Measurements from ENCODE around the gene LRMDA. TPM values are rescaled to one million over a fixed set of nuclear protein-coding genes. Genes with fewer than 3 reads are reported as not detected.

Gene LRMDA
- polyA plus RNA-seq, 3 donors, result 39.8 to 59.6 (median 56.4) TPM

GRCh38 chr10:76119515-76119914, 688.1 kb downstream of the LRMDA start:
- no peaks in the 10 kb centered on the region for H3K9me3 Mint-ChIP-seq
- H3K4me2 ChIP-seq (replicated peaks; ENCODE audit: extremely low read depth, low read length, poor library complexity, severe bottlenecking), result no peak overlapping the region
- H3K9me3 ChIP-seq (replicated peaks in 1 of 2; ENCODE audit: control insufficient read depth in 1 of 2, insufficient read depth in 1 of 2, low read length in 2 of 2), result no peaks in the 10 kb centered on the region
- no peak for DNase-seq
- no peak overlapping the region for H2AFZ ChIP-seq (ENCODE audit: insufficient read depth, low read depth, low read length, poor library complexity, severe bottlenecking)
- H3K4me1 Mint-ChIP-seq, result no peaks in the 10 kb centered on the region
- H3K4me3 Mint-ChIP-seq, result no peak overlapping the region
- H3K27ac ChIP-seq (ENCODE audit: low read depth in 1 of 2, low read length in 2 of 2), result no peak overlapping the region
- no peaks in the 10 kb centered on the region for H3K36me3 ChIP-seq (replicated peaks in 1 of 2; ENCODE audit: control insufficient read depth in 1 of 2, insufficient read depth in 2 of 2, low read length in 2 of 2)
- H3K27me3 Mint-ChIP-seq (ENCODE audit: low read depth in 3 of 3), result no peaks in the 10 kb centered on the region
- intact Hi-C loops (cut with micrococcal nuclease), result no loop called here
- no peaks in the 10 kb centered on the region for H3K27me3 ChIP-seq (ENCODE audit: control insufficient read depth in 2 of 2, insufficient read depth in 2 of 2, low read length in 2 of 2)
- H3K27ac Mint-ChIP-seq, result no peak overlapping the region
- peaks cover 0 to 6% of the 10 kb centered on the region in 2 donors for H3K36me3 Mint-ChIP-seq
- H3K4me1 ChIP-seq (ENCODE audit: control insufficient read depth in 1 of 2, insufficient read depth in 2 of 2, low read length in 2 of 2), result no peaks in the 10 kb centered on the region
- no peak for TF ChIP-seq CTCF (IDR thresholded peaks at IDR 0.05)
- no peak overlapping the region for H3K4me3 ChIP-seq (replicated peaks in 1 of 3; ENCODE audit: low read depth in 2 of 3, low read length in 3 of 3)
- no peak overlapping the region for H3K9ac ChIP-seq (ENCODE audit: insufficient read depth, low read length, poor library complexity, severe bottlenecking)
- no peaks in the 10 kb centered on the region for H3K79me2 ChIP-seq (ENCODE audit: insufficient read depth, low read length)
- WGBS (ENCODE audit: insufficient coverage), result no CpG with 5 or more reads among the region's 1 CpG
- H4K20me1 ChIP-seq (ENCODE audit: insufficient read depth, low read length), result no peaks in the 10 kb centered on the region

- H3K36me3 ChIP-seq (replicated peaks in 1 of 2; ENCODE audit: control insufficient read depth in 1 of 2, insufficient read depth in 2 of 2, low read length in 2 of 2), result no peaks in the 10 kb centered on the region
- Mint-ChIP-seq H3K36me3 (peaks cover 0 to 4% of the 10 kb centered on the region in 2 donors), H3K27ac (no peak overlapping the region), H3K4me3 (no peak overlapping the region), H3K4me1 (peaks cover 14% of the 10 kb centered on the region), H3K27me3 (ENCODE audit: low read depth in 3 of 3) (peaks cover 0 to 1% (median 0%) of the 10 kb centered on the region in 3 donors), H3K9me3 (peaks cover 0 to 1% (median 0%) of the 10 kb centered on the region in 7 donors)
- whole genome bisulfite sequencing (ENCODE audit: insufficient coverage), result 90% methylated on average over 2 of the region's 4 CpGs
- no peak for TF ChIP-seq CTCF (IDR thresholded peaks at IDR 0.05)
- H4K20me1 ChIP-seq (ENCODE audit: insufficient read depth, low read length), result no peaks in the 10 kb centered on the region
- no peaks in the 10 kb centered on the region for H3K79me2 ChIP-seq (ENCODE audit: insufficient read depth, low read length)
- no peak overlapping the region for H3K27ac ChIP-seq (ENCODE audit: low read depth in 1 of 2, low read length in 2 of 2)
- DNase-seq, result no peak
- no peak overlapping the region for H3K4me3 ChIP-seq (replicated peaks in 1 of 3; ENCODE audit: low read depth in 2 of 3, low read length in 3 of 3)
- H3K27me3 ChIP-seq (ENCODE audit: control insufficient read depth in 2 of 2, insufficient read depth in 2 of 2, low read length in 2 of 2), result no peaks in the 10 kb centered on the region
- no peaks in the 10 kb centered on the region for H3K9me3 ChIP-seq (replicated peaks in 1 of 2; ENCODE audit: control insufficient read depth in 1 of 2, insufficient read depth in 1 of 2, low read length in 2 of 2)
- H2AFZ ChIP-seq (ENCODE audit: insufficient read depth, low read depth, low read length, poor library complexity, severe bottlenecking), result no peak overlapping the region
- H3K4me1 ChIP-seq (ENCODE audit: control insufficient read depth in 1 of 2, insufficient read depth in 2 of 2, low read length in 2 of 2), result peaks cover 6% of the 10 kb centered on the region in 2 donors
- intact Hi-C loops (cut with micrococcal nuclease), result no loop called here
- no peak overlapping the region for H3K9ac ChIP-seq (ENCODE audit: insufficient read depth, low read length, poor library complexity, severe bottlenecking)
- H3K4me2 ChIP-seq (replicated peaks; ENCODE audit: extremely low read depth, low read length, poor library complexity, severe bottlenecking), result no peak overlapping the region
Measured at GRCh38 chr10:76122056-76122455, 690.6 kb downstream of the LRMDA start.

All from CD14-positive monocyte (primary cell).